SU-DHL-6 (cell line): ENCODE measurements around the gene CDK18.

Source experiments
- H2AFZ ChIP-seq: fragments of 200-600 bp; sonication (generic); 2 replicates; pipeline ENCODE4 v1.6.1; 2014; ENCODE audit warnings: low read depth, mild to moderate bottlenecking, moderate library complexity, mixed read lengths, antibody characterized with exemption, low read length; ENCODE audit not compliant: severe bottlenecking
- H3F3A ChIP-seq: fragments of 200-600 bp; shearing (Covaris generic); 2 replicates; pipeline ENCODE4 v1.6.0; 2016; ENCODE audit warnings: antibody characterized with exemption, mild to moderate bottlenecking; ENCODE audit not compliant: insufficient read depth
- H3K27ac ChIP-seq: fragments of 200-600 bp; sonication (generic); 2 replicates; pipeline ENCODE4 v1.5.1; 2016; ENCODE audit warnings: low read depth, mild to moderate bottlenecking, low read length, moderate library complexity, mixed read lengths
- H3K27me3 ChIP-seq: fragments of 200-600 bp; sonication (generic), shearing (Covaris generic); 2 replicates; pipeline ENCODE4 v1.6.0; 2014; ENCODE audit warnings: mild to moderate bottlenecking, low read length
- H3K36me3 ChIP-seq: fragments of 200-600 bp; sonication (generic); 2 replicates; pipeline ENCODE4 v1.6.1; 2014; ENCODE audit warnings: mild to moderate bottlenecking, low read length, mixed read lengths
- H3K4me2 ChIP-seq: fragments of 300-600, 200-600 bp; shearing (Covaris generic), sonication (generic); 2 replicates; pipeline ENCODE4 v1.6.0; 2014; ENCODE audit warnings: low read length, low read depth, mild to moderate bottlenecking; ENCODE audit not compliant: poor library complexity, severe bottlenecking
- H3K4me3 ChIP-seq: fragments of 200-600 bp; sonication (generic); 2 replicates; pipeline ENCODE4 v1.5.1; 2014; ENCODE audit warnings: antibody characterized with exemption, low read length, mild to moderate bottlenecking, mixed read lengths; ENCODE audit not compliant: insufficient read depth, poor library complexity, severe bottlenecking
- H3K79me2 ChIP-seq: fragments of 200-600 bp; sonication (generic); 2 replicates; pipeline ENCODE4 v1.6.1; 2014; ENCODE audit warnings: mild to moderate bottlenecking, low read length, moderate library complexity; ENCODE audit not compliant: insufficient read depth
- H3K9ac ChIP-seq: fragments of 200-600 bp; sonication (generic); 2 replicates; pipeline ENCODE4 v1.7.0; 2014; ENCODE audit warnings: mild to moderate bottlenecking, low read length
- H3K9me2 ChIP-seq: fragments of 200-600 bp; sonication (generic); replicated peaks from 2 replicates; pipeline ENCODE4 v1.6.1; 2014; ENCODE audit warnings: low read length; ENCODE audit not compliant: insufficient read depth
- H3K9me3 ChIP-seq: fragments of 200-600 bp; sonication (generic); 2 replicates; pipeline ENCODE4 v1.6.1; 2014; ENCODE audit warnings: low read length, mixed read lengths; ENCODE audit not compliant: insufficient read depth
- H4K20me1 ChIP-seq: fragments of 200-600 bp; sonication (generic); 2 replicates; pipeline ENCODE4 v1.6.1; 2014; ENCODE audit warnings: low read depth, mild to moderate bottlenecking, antibody characterized with exemption, low read length, moderate library complexity, mixed read lengths
- CTCF ChIP-seq: fragments of 200-600 bp; sonication (generic); IDR thresholded peaks from one replicate; pipeline ENCODE4 v1.5.1; 2017; ENCODE audit warnings: antibody characterized with exemption, mild to moderate bottlenecking, low read length, moderate library complexity; ENCODE audit not compliant: insufficient read depth, poor library complexity, severe bottlenecking
- EZH2phosphoT487 ChIP-seq: fragments of 200-600 bp; sonication (generic), shearing (Covaris generic); conservative IDR thresholded peaks from 2 replicates; pipeline ENCODE4 v1.6.1; 2018; ENCODE audit warnings: mild to moderate bottlenecking, antibody characterized with exemption, low read length, moderate library complexity, mixed read lengths

CDK18 gene

GRCh38 chr1:205535096-205535495, 30.6 kb downstream of the CDK18 start:
- H3K9me3 ChIP-seq = no peaks in the 10 kb centered on the region
- H3K27me3 ChIP-seq = no peaks in the 10 kb centered on the region
- H3K9ac ChIP-seq = no peak overlapping the region
- TF ChIP-seq CTCF (no peak), EZH2phosphoT487 (no peak)
- H3K36me3 ChIP-seq = no peaks in the 10 kb centered on the region
- no peak overlapping the region for H3K4me2 ChIP-seq
- no peaks in the 10 kb centered on the region for H3F3A ChIP-seq
- no peaks in the 10 kb centered on the region for H3K79me2 ChIP-seq
- H2AFZ ChIP-seq = no peak overlapping the region
- no peaks in the 10 kb centered on the region for H4K20me1 ChIP-seq
- no peak overlapping the region for H3K27ac ChIP-seq
- H3K9me2 ChIP-seq = no peaks in the 10 kb centered on the region
- H3K4me3 ChIP-seq = no peak overlapping the region

- Histone ChIP-seq H3K27ac (no peak overlapping the region), H3K79me2 (no peaks in the 10 kb centered on the region), H3K9me2 (no peaks in the 10 kb centered on the region), H3K9ac (no peak overlapping the region), H3K27me3 (no peaks in the 10 kb centered on the region), H3K36me3 (no peaks in the 10 kb centered on the region), H3K9me3 (no peaks in the 10 kb centered on the region), H3K4me3 (no peak overlapping the region), H3F3A (no peaks in the 10 kb centered on the region), H2AFZ (no peak overlapping the region), H4K20me1 (no peaks in the 10 kb centered on the region), H3K4me2 (no peak overlapping the region)
- no peak for TF ChIP-seq EZH2phosphoT487
Measured at GRCh38 chr1:205535866-205536758, 31.6 kb downstream of the CDK18 start.

GRCh38 chr1:205536759-205537361, 32.4 kb downstream of the CDK18 start:
- no peaks in the 10 kb centered on the region for H3F3A ChIP-seq
- H3K36me3 ChIP-seq = no peaks in the 10 kb centered on the region
- no peak overlapping the region for H3K4me3 ChIP-seq
- TF ChIP-seq EZH2phosphoT487 = no peak
- TF ChIP-seq CTCF = no peak
- no peaks in the 10 kb centered on the region for H4K20me1 ChIP-seq
- no peak overlapping the region for H2AFZ ChIP-seq
- H3K27ac ChIP-seq = no peak overlapping the region
- H3K9me2 ChIP-seq = no peaks in the 10 kb centered on the region
- H3K9ac ChIP-seq = no peak overlapping the region
- H3K4me2 ChIP-seq = no peak overlapping the region
- H3K9me3 ChIP-seq = no peaks in the 10 kb centered on the region
- H3K27me3 ChIP-seq = no peaks in the 10 kb centered on the region
- H3K79me2 ChIP-seq = no peaks in the 10 kb centered on the region

- no peaks in the 10 kb centered on the region for H3K36me3 ChIP-seq
- no peak for TF ChIP-seq EZH2phosphoT487
- no peak for TF ChIP-seq CTCF
- no peaks in the 10 kb centered on the region for H4K20me1 ChIP-seq
- no peaks in the 10 kb centered on the region for H3K9me2 ChIP-seq
- no peaks in the 10 kb centered on the region for H3K9me3 ChIP-seq
- no peaks in the 10 kb centered on the region for H3K79me2 ChIP-seq
- no peak overlapping the region for H3K27ac ChIP-seq
- H3F3A ChIP-seq = no peaks in the 10 kb centered on the region
- H3K27me3 ChIP-seq = no peaks in the 10 kb centered on the region
- H3K9ac ChIP-seq = no peak overlapping the region
- no peak overlapping the region for H3K4me2 ChIP-seq
- H2AFZ ChIP-seq = no peak overlapping the region
- no peak overlapping the region for H3K4me3 ChIP-seq
Measured at GRCh38 chr1:205537386-205538018, 33.0 kb downstream of the CDK18 start.
